CD4-positive, CD25-positive, alpha-beta regulatory T cell (primary cell): Measurements from ENCODE around the gene OXGR1. TPM values are rescaled to one million over a fixed set of nuclear protein-coding genes. Genes with fewer than 3 reads are reported as not detected.

Source experiments
- ATAC-seq, 2 donors: fragments of 150-1000 bp; cut with Tn5 transposase; one replicate each; pipeline ENCODE4 v1.10.0; 2021; ENCODE audit warnings: low read depth in 2 of 2, moderate number of reproducible peaks in 2 of 2, moderate library complexity in 1 of 2
- DNase-seq, 3 donors: peaks; one replicate each; pipeline versions ENCODE4 v3.0.0 to v3.0.0-alpha.2; 2012 to 2022; ENCODE audit warnings: mixed read lengths in 1 of 3
- H3K27ac ChIP-seq: one replicate; pipeline ENCODE4 v1.7.0; 2013; ENCODE audit warnings: mild to moderate bottlenecking, low read length; ENCODE audit not compliant: insufficient read depth, poor library complexity, severe bottlenecking
- H3K27me3 ChIP-seq: one replicate; pipeline ENCODE4 v1.7.0; 2013; ENCODE audit warnings: low read length; ENCODE audit not compliant: control insufficient read depth, insufficient read depth
- H3K36me3 ChIP-seq: one replicate; pipeline ENCODE4 v1.7.0; 2013; ENCODE audit warnings: mild to moderate bottlenecking, low read length, moderate library complexity; ENCODE audit not compliant: control insufficient read depth, insufficient read depth
- H3K4me1 ChIP-seq: 2 replicates; pipeline ENCODE4 v1.7.0; 2013; ENCODE audit warnings: mild to moderate bottlenecking, low read length; ENCODE audit not compliant: insufficient read depth, control insufficient read depth, poor library complexity, severe bottlenecking
- H3K4me3 ChIP-seq: one replicate; pipeline ENCODE4 v1.7.0; 2013; ENCODE audit warnings: low read depth, mild to moderate bottlenecking, low read length, moderate library complexity
- H3K9me3 ChIP-seq, 2 experiments: 1 replicate in 1 of 2; 2 replicates in 1 of 2; pipeline ENCODE4 v1.7.0; 2013; ENCODE audit warnings: low read length in 2 of 2, mild to moderate bottlenecking in 1 of 2, moderate library complexity in 1 of 2; ENCODE audit not compliant: control insufficient read depth in 2 of 2
- H3K27ac Mint-ChIP-seq, 3 donors: one replicate each; pipeline ENCODE4 v1.8.0; 2020 to 2022; ENCODE audit warnings: mild to moderate bottlenecking in 3 of 3, mixed read lengths in 3 of 3, moderate library complexity in 2 of 3
- H3K27me3 Mint-ChIP-seq: one replicate; pipeline ENCODE4 v1.8.0; 2022; ENCODE audit warnings: mild to moderate bottlenecking, mixed read lengths
- H3K36me3 Mint-ChIP-seq: one replicate; pipeline ENCODE4 v1.8.0; 2020; ENCODE audit warnings: mixed read lengths
- H3K4me1 Mint-ChIP-seq, 4 donors: one replicate each; pipeline ENCODE4 v1.8.0; 2020 to 2022; ENCODE audit warnings: mixed read lengths in 4 of 4, mild to moderate bottlenecking in 1 of 4
- H3K4me3 Mint-ChIP-seq, 4 donors: one replicate each; pipeline ENCODE4 v1.8.0; 2020 to 2022; ENCODE audit warnings: mild to moderate bottlenecking in 4 of 4, mixed read lengths in 4 of 4, moderate library complexity in 3 of 4
- H3K9me3 Mint-ChIP-seq, 7 donors: one replicate each; pipeline ENCODE4 v1.8.0; 2020 to 2022; ENCODE audit warnings: mixed read lengths in 7 of 7, mild to moderate bottlenecking in 3 of 7, moderate library complexity in 2 of 7
- polyA plus RNA-seq, 4 donors: library from polyadenylated mRNA; unstranded; fragments of 300-500 nt; fragmentation: Illumina TruSeq; gene quantifications; one replicate each; pipeline ENCODE4 v1.2.3, GENCODE V29; 2021
- total RNA-seq: library from RNA; stranded (reverse); gene quantifications from one replicate; pipeline ENCODE4 v1.2.3, GENCODE V29; 2022

OXGR1 gene
- total and polyA plus RNA-seq, 5 donors from 2014 or later, result not detected

GRCh38 chr13:97023117-97023516, 28.8 kb upstream of the OXGR1 start:
- Mint-ChIP-seq H3K4me3 (no peak overlapping the region), H3K9me3 (peaks cover 0 to 1% (median 0%) of the 10 kb centered on the region in 7 donors), H3K27ac (no peak overlapping the region), H3K36me3 (no peaks in the 10 kb centered on the region), H3K27me3 (peaks cover 36% of the 10 kb centered on the region), H3K4me1 (no peaks in the 10 kb centered on the region)
- no peak for ATAC-seq
- Histone ChIP-seq H3K4me1 (no peaks in the 10 kb centered on the region), H3K36me3 (no peaks in the 10 kb centered on the region), H3K4me3 (no peak overlapping the region), H3K27me3 (peaks cover 21% of the 10 kb centered on the region), H3K27ac (no peak overlapping the region), H3K9me3 (no peaks in the 10 kb centered on the region)
- DNase-seq, result no peak

- Mint-ChIP-seq H3K4me3 (no peak overlapping the region), H3K27me3 (peaks cover 45% of the 10 kb centered on the region), H3K36me3 (no peaks in the 10 kb centered on the region), H3K4me1 (peaks cover 0 to 4% (median 0%) of the 10 kb centered on the region in 4 donors), H3K27ac (no peak overlapping the region), H3K9me3 (peaks cover 0 to 1% (median 0%) of the 10 kb centered on the region in 7 donors)
- H3K9me3 ChIP-seq, result no peaks in the 10 kb centered on the region
- ATAC-seq (no peak), DNase-seq (no peak)
- H3K36me3 ChIP-seq, result no peaks in the 10 kb centered on the region
- no peak overlapping the region for H3K4me3 ChIP-seq
- peaks cover 21% of the 10 kb centered on the region for H3K27me3 ChIP-seq
- no peaks in the 10 kb centered on the region for H3K4me1 ChIP-seq
- no peak overlapping the region for H3K27ac ChIP-seq
Measured at GRCh38 chr13:97021241-97021640, 27.0 kb upstream of the OXGR1 start.

DNA sequence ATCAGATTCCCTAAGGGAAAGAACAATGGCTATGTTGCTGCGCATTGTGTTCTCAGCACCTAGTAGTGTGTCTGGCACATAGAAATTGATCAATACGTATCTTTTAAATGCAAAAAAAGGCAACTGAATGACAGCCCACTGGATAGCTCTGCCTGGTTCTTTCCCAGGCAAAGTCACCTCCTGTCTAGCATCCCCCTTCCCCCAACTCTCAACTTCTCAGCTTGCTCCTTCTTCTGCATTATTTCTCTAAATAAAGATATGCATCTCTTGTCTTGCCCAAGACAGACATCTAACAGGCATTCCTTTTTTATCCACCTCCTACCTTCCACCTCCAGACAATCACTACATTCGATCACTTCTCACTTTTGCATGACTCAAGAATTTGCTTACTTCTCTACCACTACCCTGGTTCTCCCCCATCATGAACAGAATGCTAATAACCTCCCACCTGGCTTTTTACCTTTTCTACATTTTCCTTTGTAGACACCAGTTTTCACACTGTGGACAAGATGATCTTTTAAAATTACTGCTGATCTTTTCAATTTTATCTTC, 26.5 kb upstream of the OXGR1 start:
- no peak overlapping the region for H3K4me3 ChIP-seq
- no peak for ATAC-seq
- Mint-ChIP-seq H3K4me3 (no peak overlapping the region), H3K27ac (no peak overlapping the region), H3K9me3 (peaks cover 0 to 1% (median 0%) of the 10 kb centered on the region in 7 donors), H3K4me1 (peaks cover under 1 to 4% (median 2%) of the 10 kb centered on the region in 4 donors), H3K36me3 (no peaks in the 10 kb centered on the region), H3K27me3 (peaks cover 47% of the 10 kb centered on the region)
- no peak for DNase-seq
- no peaks in the 10 kb centered on the region for H3K4me1 ChIP-seq
- H3K27me3 ChIP-seq, result peaks cover 21% of the 10 kb centered on the region
- H3K36me3 ChIP-seq, result no peaks in the 10 kb centered on the region
- no peaks in the 10 kb centered on the region for H3K9me3 ChIP-seq
- no peak overlapping the region for H3K27ac ChIP-seq

DNA sequence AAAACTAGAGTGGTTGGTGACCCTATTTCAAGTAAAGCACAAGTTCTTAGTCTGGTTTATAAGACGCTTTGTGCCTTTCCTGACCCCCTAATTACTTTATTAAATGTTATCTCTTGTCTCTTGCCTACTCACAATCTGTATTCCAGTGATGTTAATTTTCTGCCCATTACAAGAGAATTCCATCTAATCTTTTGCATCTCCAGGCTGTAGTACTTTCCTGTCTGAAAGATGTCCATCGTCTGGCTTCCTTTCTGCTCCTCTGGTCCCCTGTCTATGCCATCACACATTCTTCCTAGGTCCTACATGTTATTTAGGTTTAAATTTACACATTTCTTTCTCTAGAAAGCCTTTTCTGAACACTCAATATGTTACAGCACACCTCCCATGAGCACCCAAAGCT, 25.9 kb upstream of the OXGR1 start:
- no peak for ATAC-seq
- Histone ChIP-seq H3K27ac (no peak overlapping the region), H3K27me3 (peaks cover 21% of the 10 kb centered on the region), H3K4me3 (no peak overlapping the region), H3K9me3 (no peaks in the 10 kb centered on the region), H3K4me1 (no peaks in the 10 kb centered on the region), H3K36me3 (no peaks in the 10 kb centered on the region)
- no peak for DNase-seq
- Mint-ChIP-seq H3K4me3 (no peak overlapping the region), H3K36me3 (no peaks in the 10 kb centered on the region), H3K4me1 (peaks cover 4 to 7% (median 5%) of the 10 kb centered on the region in 4 donors), H3K27me3 (peaks cover 47% of the 10 kb centered on the region), H3K9me3 (peaks cover 0 to 1% (median 0%) of the 10 kb centered on the region in 7 donors), H3K27ac (no peak overlapping the region)

GRCh38 chr13:97019236-97019635, 25.0 kb upstream of the OXGR1 start:
- Histone ChIP-seq H3K27ac (no peak overlapping the region), H3K4me3 (no peak overlapping the region), H3K4me1 (no peaks in the 10 kb centered on the region), H3K27me3 (peaks cover 22% of the 10 kb centered on the region), H3K36me3 (no peaks in the 10 kb centered on the region), H3K9me3 (no peaks in the 10 kb centered on the region)
- Mint-ChIP-seq H3K27ac (no peak overlapping the region), H3K4me1 (peaks cover 4 to 10% (median 5%) of the 10 kb centered on the region in 4 donors), H3K27me3 (peaks cover 44% of the 10 kb centered on the region), H3K4me3 (no peak overlapping the region), H3K9me3 (no peaks in the 10 kb centered on the region), H3K36me3 (no peaks in the 10 kb centered on the region)
- DNase-seq (no peak), ATAC-seq (no peak)

- Histone ChIP-seq H3K36me3 (no peaks in the 10 kb centered on the region), H3K4me1 (no peaks in the 10 kb centered on the region), H3K4me3 (no peak overlapping the region), H3K27ac (no peak overlapping the region), H3K27me3 (peaks cover 22% of the 10 kb centered on the region), H3K9me3 (no peaks in the 10 kb centered on the region)
- ATAC-seq (peak; percentile 57 to 62), DNase-seq (peak in 2 of 3 donors; percentile 41 to 48)
- Mint-ChIP-seq H3K9me3 (peaks cover 0 to 1% (median 0%) of the 10 kb centered on the region in 7 donors), H3K4me3 (no peak overlapping the region), H3K4me1 (peaks cover 4 to 10% (median 5%) of the 10 kb centered on the region in 4 donors), H3K27ac (peak overlapping the region in 1 of 3 donors; percentile 17), H3K36me3 (no peaks in the 10 kb centered on the region), H3K27me3 (peaks cover 46% of the 10 kb centered on the region)
Measured at GRCh38 chr13:97018029-97018819, 23.9 kb upstream of the OXGR1 start.

- Histone ChIP-seq H3K4me3 (no peak overlapping the region), H3K36me3 (no peaks in the 10 kb centered on the region), H3K27me3 (peaks cover 19% of the 10 kb centered on the region), H3K4me1 (no peaks in the 10 kb centered on the region), H3K27ac (no peak overlapping the region), H3K9me3 (no peaks in the 10 kb centered on the region)
- Mint-ChIP-seq H3K27me3 (peaks cover 47% of the 10 kb centered on the region), H3K36me3 (no peaks in the 10 kb centered on the region), H3K9me3 (peaks cover 0 to 1% (median 0%) of the 10 kb centered on the region in 7 donors), H3K4me1 (peaks cover 4 to 10% (median 5%) of the 10 kb centered on the region in 4 donors), H3K27ac (no peak overlapping the region), H3K4me3 (no peak overlapping the region)
- ATAC-seq, result no peak
- DNase-seq, result no peak
Measured at GRCh38 chr13:97017322-97017721, 23.0 kb upstream of the OXGR1 start.
